Common myeloid progenitor, CD34-positive (primary cell): Measurements from ENCODE around the gene ABL2. TPM values are rescaled to one million over a fixed set of nuclear protein-coding genes. Genes with fewer than 3 reads are reported as not detected.
"Not testable (repeated sequence)": the region's sequence is repeated elsewhere in the genome, so short reads cannot be mapped to it uniquely, and the experiment has no call there.

ENCODE experiments used
- CTCF ChIA-PET: fragments of 350-600 bp; sonication (Branson Sonifier 250); formaldehyde crosslinking; loops from one replicate; lab custom pipeline; 2021; ENCODE audit warnings: antibody characterized with exemption; lab: Charles Lee
- POLR2A ChIA-PET: fragments of 350-600 bp; sonication (Branson Sonifier 250); formaldehyde crosslinking; loops from one replicate; lab custom pipeline; 2021; ENCODE audit warnings: antibody characterized with exemption; lab: Charles Lee
- DNase-seq, 3 donors: peaks; one replicate each; pipeline versions ENCODE4 v3.0.0 to v3.0.0-alpha.2; 2013
- H3K27ac ChIP-seq, 2 experiments: 1 replicate in 1 of 2; 2 replicates in 1 of 2; pipeline ENCODE4 v1.7.0; 2013; ENCODE audit warnings: inconsistent platforms in 2 of 2, low read length in 2 of 2, mild to moderate bottlenecking in 2 of 2, low read depth in 1 of 2, moderate library complexity in 1 of 2; ENCODE audit not compliant: severe bottlenecking in 2 of 2, insufficient read depth in 1 of 2, poor library complexity in 1 of 2
- H3K27me3 ChIP-seq, 5 experiments: replicated peaks in 2 of 5; 1 replicate in 3 of 5; 2 replicates in 2 of 5; pipeline versions ENCODE4 v1.6.1 to v1.7.0; 2013; ENCODE audit warnings: low read length in 4 of 5, mild to moderate bottlenecking in 2 of 5, moderate library complexity in 2 of 5, inconsistent platforms in 1 of 5; ENCODE audit not compliant: insufficient read depth in 5 of 5, control insufficient read depth in 4 of 5
- H3K36me3 ChIP-seq, 4 experiments: 1 replicate in 2 of 4; 2 replicates in 2 of 4; pipeline versions ENCODE4 v1.6.1 to v1.7.0; 2013; ENCODE audit warnings: low read length in 3 of 4, control low read depth in 1 of 4, mild to moderate bottlenecking in 1 of 4; ENCODE audit not compliant: control insufficient read depth in 4 of 4, insufficient read depth in 4 of 4
- H3K4me1 ChIP-seq, 4 experiments: 1 replicate in 3 of 4; 2 replicates in 1 of 4; pipeline versions ENCODE4 v1.6.1 to v1.7.1; 2013; ENCODE audit warnings: low read length in 3 of 4, mild to moderate bottlenecking in 3 of 4, control low read depth in 1 of 4, inconsistent platforms in 1 of 4, moderate library complexity in 1 of 4; ENCODE audit not compliant: control insufficient read depth in 4 of 4, insufficient read depth in 4 of 4; ENCODE audit errors: control extremely low read depth in 1 of 4
- H3K4me3 ChIP-seq, 7 experiments: 1 replicate in 4 of 7; 2 replicates in 3 of 7; pipeline versions ENCODE4 v1.5.1 to v1.7.0; 2013; ENCODE audit warnings: mild to moderate bottlenecking in 7 of 7, low read length in 6 of 7, moderate library complexity in 6 of 7, inconsistent platforms in 2 of 7, low read depth in 2 of 7, control low read depth in 1 of 7; ENCODE audit not compliant: insufficient read depth in 4 of 7, control insufficient read depth in 1 of 7; ENCODE audit errors: extremely low read depth in 1 of 7
- H3K9me3 ChIP-seq, 5 experiments: 1 replicate in 4 of 5; 2 replicates in 1 of 5; pipeline versions ENCODE4 v1.6.1 to v1.7.1; 2013; ENCODE audit warnings: low read length in 4 of 5, mild to moderate bottlenecking in 2 of 5, inconsistent platforms in 1 of 5, low read depth in 1 of 5, moderate library complexity in 1 of 5; ENCODE audit not compliant: control insufficient read depth in 4 of 5, insufficient read depth in 2 of 5; ENCODE audit errors: control extremely low read depth in 1 of 5
- WGBS: methylation state at CpG from one replicate; pipeline ENCODE4 v1.1.5; 2013; ENCODE audit not compliant: insufficient coverage; 5-methylcytosine and 5-hydroxymethylcytosine counted together
- polyA plus RNA-seq: library from polyadenylated mRNA; unstranded; fragments of 120-200 nt; gene quantifications from one replicate; pipeline ENCODE4 v1.2.1, GENCODE V29; 2013

ABL2 gene
- 6.8 TPM for polyA plus RNA-seq

- H3K4me3 ChIP-seq = peak within 1 kb of the TSS; percentile 72 to 89 (median 86)
- H3K36me3 ChIP-seq = peaks cover 0 to 5% (median 0%) of the 10 kb centered on the region in 4 experiments
- CTCF ChIA-PET = interaction anchor here (0.6 to 0.8 kb wide), 2 partner anchors 16 to 114 kb away, joined by 3 read pairs; no protein-coding TSS in a partner anchor
- peak within 1 kb of the TSS; percentile 50 to 76 for H3K27ac ChIP-seq
- DNase-seq = peak; percentile 51 to 84 (median 64)
- peaks cover 3 to 15% (median 12%) of the 10 kb centered on the region in 4 experiments for H3K4me1 ChIP-seq
- 0% methylated on average over 44 of the region's 94 CpGs for WGBS
- H3K27me3 ChIP-seq = no peaks in the 10 kb centered on the region
- H3K9me3 ChIP-seq = no peaks in the 10 kb centered on the region
- POLR2A ChIA-PET = interaction anchor here (0.6 kb wide), 2 partner anchors 91 to 1453 kb away, joined by 3 read pairs; no protein-coding TSS in a partner anchor
Observed at GRCh38 chr1:179229214-179230140, at the start of gene ABL2. TSS of gene ABL2 (minus strand) at chr1:179229677. CDS start at chr1:179229397, 280 bp downstream.

DNA sequence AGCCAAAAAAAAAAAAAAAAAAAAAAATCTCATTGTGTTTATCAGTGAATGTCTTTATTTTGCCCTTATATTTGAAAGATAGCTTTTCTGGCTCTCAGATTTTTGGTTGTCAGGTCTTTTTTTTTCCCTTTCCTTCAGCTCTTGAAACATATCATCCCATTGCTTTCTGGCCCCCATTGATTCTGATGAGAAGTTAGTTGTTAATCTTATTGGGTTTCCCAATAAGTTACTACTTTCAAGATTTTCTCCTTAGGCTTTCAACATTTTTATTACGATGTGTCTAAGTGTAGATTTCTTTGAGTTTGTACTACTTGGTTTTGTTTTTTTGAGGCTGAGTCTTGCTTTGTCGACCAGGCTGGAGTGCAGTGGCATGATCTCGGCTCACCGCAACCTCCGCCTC, 49.4 kb upstream of the ABL2 start:
- CTCF ChIA-PET = no interaction called here
- no peaks in the 10 kb centered on the region for H3K27me3 ChIP-seq
- H3K9me3 ChIP-seq = peaks cover 0 to 4% (median 0%) of the 10 kb centered on the region in 5 experiments
- WGBS = 97% methylated on average over 4 of the region's 5 CpGs
- no peak for DNase-seq
- H3K4me3 ChIP-seq = no peak overlapping the region
- POLR2A ChIA-PET = no interaction called here
- H3K4me1 ChIP-seq = no peaks in the 10 kb centered on the region
- H3K27ac ChIP-seq = no peak overlapping the region
- H3K36me3 ChIP-seq = no peaks in the 10 kb centered on the region

- H3K9me3 ChIP-seq, H3K27ac ChIP-seq, H3K4me3 ChIP-seq, CTCF ChIA-PET, H3K36me3 ChIP-seq, DNase-seq, POLR2A ChIA-PET, H3K27me3 ChIP-seq, H3K4me1 ChIP-seq: not testable (repeated sequence)
- WGBS = 91% methylated on average over 2 of the region's 5 CpGs
Observed at GRCh38 chr1:179274424-179274823, 44.9 kb upstream of the ABL2 start.

- ChIA-PET CTCF (interaction anchor here (1.5 kb wide), 1 partner anchor 11 kb away, joined by 3 read pairs; no protein-coding TSS in a partner anchor), POLR2A (no interaction called here)
- Histone ChIP-seq H3K27ac (no peak overlapping the region), H3K36me3 (no peaks in the 10 kb centered on the region), H3K4me3 (no peak overlapping the region), H3K4me1 (no peaks in the 10 kb centered on the region), H3K9me3 (no peaks in the 10 kb centered on the region), H3K27me3 (no peaks in the 10 kb centered on the region)
- DNase-seq = no peak
Observed at GRCh38 chr1:179269071-179269470, 39.6 kb upstream of the ABL2 start.

DNA sequence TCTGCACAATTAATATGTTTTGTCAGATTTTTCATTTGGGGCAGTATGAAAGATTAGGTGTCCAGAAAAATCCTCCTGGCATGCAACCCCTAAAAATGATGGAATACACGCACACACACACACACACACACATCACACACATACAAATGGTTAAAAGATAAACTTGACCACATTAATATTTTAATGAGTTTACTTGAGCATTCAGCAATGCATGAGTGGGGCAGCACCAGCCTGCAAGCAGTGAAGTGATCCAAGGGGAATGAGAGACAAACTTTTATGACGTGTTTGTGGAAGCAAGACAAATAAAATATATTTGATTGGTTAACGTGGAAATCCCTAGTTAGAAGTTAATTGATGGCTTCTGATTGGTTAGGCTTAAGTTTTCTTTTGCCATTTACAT, 35.0 kb upstream of the ABL2 start:
- no peak overlapping the region for H3K27ac ChIP-seq
- H3K27me3 ChIP-seq = no peaks in the 10 kb centered on the region
- CTCF ChIA-PET = no interaction called here
- no peaks in the 10 kb centered on the region for H3K9me3 ChIP-seq
- no peaks in the 10 kb centered on the region for H3K36me3 ChIP-seq
- no peak overlapping the region for H3K4me3 ChIP-seq
- DNase-seq = no peak
- 100% methylated on average over 1 of the region's 3 CpGs for WGBS
- H3K4me1 ChIP-seq = no peaks in the 10 kb centered on the region
- POLR2A ChIA-PET = no interaction called here

DNA sequence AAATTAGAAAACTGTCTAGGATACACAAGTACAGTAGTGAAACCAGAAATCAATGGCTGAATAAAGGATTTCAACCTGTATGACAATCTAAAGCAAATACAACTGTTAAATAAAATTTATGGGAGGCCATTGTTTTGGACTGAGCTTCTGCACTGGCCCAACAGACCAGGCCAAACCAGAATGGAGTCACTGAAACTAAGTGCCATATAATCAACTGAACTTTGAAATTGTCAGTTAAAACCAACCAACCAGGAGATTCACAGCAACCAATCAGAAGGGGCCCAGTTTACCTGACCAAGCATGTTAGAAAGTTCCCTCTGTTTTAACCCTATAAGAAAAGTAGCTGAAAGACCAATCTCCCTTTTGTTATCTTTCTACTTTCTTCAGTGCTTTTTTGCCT, 33.6 kb upstream of the ABL2 start:
- POLR2A ChIA-PET = no interaction called here
- no peak overlapping the region for H3K4me3 ChIP-seq
- DNase-seq = no peak
- H3K27me3 ChIP-seq = no peaks in the 10 kb centered on the region
- CTCF ChIA-PET = interaction anchor here (0.6 to 0.9 kb wide), 2 partner anchors 9 to 648 kb away, joined by 3 read pairs; no protein-coding TSS in a partner anchor
- H3K9me3 ChIP-seq = no peaks in the 10 kb centered on the region
- H3K27ac ChIP-seq = no peak overlapping the region
- H3K36me3 ChIP-seq = no peaks in the 10 kb centered on the region
- H3K4me1 ChIP-seq = no peaks in the 10 kb centered on the region

DNA sequence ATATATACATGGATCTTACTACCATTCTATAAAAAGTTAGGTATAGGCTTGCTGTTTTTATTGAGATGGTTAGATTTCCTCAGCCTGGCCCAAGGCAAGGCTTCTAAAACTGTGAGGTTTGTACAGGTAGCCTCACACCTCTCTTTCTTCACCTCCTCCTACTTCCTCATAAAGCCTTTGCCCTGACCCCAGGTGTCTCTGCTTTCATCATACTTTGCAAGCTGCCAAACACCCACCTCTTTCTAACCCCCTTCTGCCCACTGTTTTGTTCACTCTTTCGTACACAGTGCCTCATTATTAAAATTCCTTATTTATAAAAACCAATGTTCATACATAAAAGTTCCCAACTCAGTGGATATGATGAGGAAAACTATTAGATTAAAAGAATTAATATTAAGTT, 32.7 kb upstream of the ABL2 start:
- DNase-seq = no peak
- ChIA-PET POLR2A (no interaction called here), CTCF (no interaction called here)
- Histone ChIP-seq H3K27ac (no peak overlapping the region), H3K27me3 (no peaks in the 10 kb centered on the region), H3K4me3 (no peak overlapping the region), H3K4me1 (no peaks in the 10 kb centered on the region), H3K36me3 (no peaks in the 10 kb centered on the region), H3K9me3 (no peaks in the 10 kb centered on the region)
- 100% methylated on average over 1 of the region's 1 CpG for WGBS
